ENCODE measurements around the gene ATP1A1. TPM values are rescaled to one million over a fixed set of nuclear protein-coding genes. Genes with fewer than 3 reads are reported as not detected.

ATP1A1 gene
- total and polyA plus RNA-seq, 2 experiments from 2014 or later: 117 to 202 TPM

DNA sequence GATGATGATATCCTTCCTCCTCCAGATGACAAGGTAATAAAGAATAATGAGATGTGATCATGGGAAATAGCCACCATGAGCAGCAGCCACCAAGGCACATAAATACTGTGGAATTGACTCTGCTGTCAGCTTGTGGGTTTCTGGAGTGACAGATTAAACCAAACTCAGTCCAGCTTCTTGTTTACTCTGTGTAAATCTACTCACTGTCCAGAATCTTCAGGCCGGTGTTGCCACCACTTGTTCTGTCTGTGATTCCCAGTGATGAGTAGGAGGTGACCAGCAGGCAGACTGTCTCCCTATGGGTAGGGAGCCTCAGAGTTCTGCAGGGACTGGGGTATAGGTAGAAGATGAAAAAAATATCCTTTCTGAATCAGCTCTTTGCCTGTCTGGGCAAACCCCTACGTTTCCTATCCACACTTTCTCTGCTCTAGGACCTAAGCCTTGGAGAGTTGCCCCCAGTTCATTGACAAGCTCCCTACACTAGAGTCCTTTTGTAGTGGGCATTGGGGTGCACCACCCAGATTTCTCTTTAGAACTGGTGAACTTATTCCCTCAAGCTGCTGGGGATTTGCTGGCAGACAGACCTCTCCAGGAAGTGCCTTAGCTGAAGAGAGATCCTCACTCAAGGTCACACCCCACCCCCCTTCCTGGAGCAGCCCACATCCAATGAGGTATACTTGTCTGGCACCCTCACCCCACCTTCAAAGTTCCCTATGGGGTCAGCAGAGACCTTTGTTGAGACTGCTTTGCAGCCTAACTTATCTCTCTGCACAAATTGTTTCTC is 47.6 kb downstream of the ATP1A1 start:
- Histone ChIP-seq H2AFZ (no peak overlapping the region), H3K4me3 (no peak overlapping the region), H3K79me2 (replicated peaks; ENCODE audit: insufficient read depth) (no peaks in the 10 kb centered on the region), H3K27ac (ENCODE audit: low read depth) (no peak overlapping the region), H4K20me1 (replicated peaks; ENCODE audit: insufficient read depth) (no peaks in the 10 kb centered on the region), H3F3A (replicated peaks; ENCODE audit: low read depth) (no peaks in the 10 kb centered on the region), H3K27me3 (ENCODE audit: insufficient read depth) (no peaks in the 10 kb centered on the region), H3K9me2 (ENCODE audit: insufficient read depth) (no peaks in the 10 kb centered on the region), H3K4me2 (no peak overlapping the region), H3K36me3 (ENCODE audit: insufficient read depth) (no peaks in the 10 kb centered on the region), H3K4me1 (ENCODE audit: insufficient read depth) (no peaks in the 10 kb centered on the region; the same call in 1 of the 2 replicates)
- TF ChIP-seq, protein P1, sequence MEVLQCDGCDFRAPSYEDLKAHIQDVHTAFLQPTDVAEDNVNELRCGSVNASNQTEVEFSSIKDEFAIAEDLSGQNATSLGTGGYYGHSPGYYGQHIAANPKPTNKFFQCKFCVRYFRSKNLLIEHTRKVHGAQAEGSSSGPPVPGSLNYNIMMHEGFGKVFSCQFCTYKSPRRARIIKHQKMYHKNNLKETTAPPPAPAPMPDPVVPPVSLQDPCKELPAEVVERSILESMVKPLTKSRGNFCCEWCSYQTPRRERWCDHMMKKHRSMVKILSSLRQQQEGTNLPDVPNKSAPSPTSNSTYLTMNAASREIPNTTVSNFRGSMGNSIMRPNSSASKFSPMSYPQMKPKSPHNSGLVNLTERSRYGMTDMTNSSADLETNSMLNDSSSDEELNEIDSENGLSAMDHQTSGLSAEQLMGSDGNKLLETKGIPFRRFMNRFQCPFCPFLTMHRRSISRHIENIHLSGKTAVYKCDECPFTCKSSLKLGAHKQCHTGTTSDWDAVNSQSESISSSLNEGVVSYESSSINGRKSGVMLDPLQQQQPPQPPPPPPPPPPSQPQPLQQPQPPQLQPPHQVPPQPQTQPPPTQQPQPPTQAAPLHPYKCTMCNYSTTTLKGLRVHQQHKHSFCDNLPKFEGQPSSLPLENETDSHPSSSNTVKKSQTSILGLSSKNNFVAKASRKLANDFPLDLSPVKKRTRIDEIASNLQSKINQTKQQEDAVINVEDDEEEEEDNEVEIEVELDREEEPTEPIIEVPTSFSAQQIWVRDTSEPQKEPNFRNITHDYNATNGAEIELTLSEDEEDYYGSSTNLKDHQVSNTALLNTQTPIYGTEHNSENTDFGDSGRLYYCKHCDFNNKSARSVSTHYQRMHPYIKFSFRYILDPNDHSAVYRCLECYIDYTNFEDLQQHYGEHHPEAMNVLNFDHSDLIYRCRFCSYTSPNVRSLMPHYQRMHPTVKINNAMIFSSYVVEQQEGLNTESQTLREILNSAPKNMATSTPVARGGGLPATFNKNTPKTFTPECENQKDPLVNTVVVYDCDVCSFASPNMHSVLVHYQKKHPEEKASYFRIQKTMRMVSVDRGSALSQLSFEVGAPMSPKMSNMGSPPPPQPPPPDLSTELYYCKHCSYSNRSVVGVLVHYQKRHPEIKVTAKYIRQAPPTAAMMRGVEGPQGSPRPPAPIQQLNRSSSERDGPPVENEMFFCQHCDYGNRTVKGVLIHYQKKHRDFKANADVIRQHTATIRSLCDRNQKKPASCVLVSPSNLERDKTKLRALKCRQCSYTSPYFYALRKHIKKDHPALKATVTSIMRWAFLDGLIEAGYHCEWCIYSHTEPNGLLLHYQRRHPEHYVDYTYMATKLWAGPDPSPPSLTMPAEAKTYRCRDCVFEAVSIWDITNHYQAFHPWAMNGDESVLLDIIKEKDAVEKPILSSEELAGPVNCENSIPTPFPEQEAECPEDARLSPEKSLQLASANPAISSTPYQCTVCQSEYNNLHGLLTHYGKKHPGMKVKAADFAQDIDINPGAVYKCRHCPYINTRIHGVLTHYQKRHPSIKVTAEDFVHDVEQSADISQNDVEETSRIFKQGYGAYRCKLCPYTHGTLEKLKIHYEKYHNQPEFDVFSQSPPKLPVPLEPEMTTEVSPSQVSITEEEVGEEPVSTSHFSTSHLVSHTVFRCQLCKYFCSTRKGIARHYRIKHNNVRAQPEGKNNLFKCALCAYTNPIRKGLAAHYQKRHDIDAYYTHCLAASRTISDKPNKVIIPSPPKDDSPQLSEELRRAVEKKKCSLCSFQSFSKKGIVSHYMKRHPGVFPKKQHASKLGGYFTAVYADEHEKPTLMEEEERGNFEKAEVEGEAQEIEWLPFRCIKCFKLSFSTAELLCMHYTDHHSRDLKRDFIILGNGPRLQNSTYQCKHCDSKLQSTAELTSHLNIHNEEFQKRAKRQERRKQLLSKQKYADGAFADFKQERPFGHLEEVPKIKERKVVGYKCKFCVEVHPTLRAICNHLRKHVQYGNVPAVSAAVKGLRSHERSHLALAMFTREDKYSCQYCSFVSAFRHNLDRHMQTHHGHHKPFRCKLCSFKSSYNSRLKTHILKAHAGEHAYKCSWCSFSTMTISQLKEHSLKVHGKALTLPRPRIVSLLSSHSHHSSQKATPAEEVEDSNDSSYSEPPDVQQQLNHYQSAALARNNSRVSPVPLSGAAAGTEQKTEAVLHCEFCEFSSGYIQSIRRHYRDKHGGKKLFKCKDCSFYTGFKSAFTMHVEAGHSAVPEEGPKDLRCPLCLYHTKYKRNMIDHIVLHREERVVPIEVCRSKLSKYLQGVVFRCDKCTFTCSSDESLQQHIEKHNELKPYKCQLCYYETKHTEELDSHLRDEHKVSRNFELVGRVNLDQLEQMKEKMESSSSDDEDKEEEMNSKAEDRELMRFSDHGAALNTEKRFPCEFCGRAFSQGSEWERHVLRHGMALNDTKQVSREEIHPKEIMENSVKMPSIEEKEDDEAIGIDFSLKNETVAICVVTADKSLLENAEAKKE (CRISPR knock-in tag; IDR thresholded peaks at IDR 0.05): no peak
- no peak for TF ChIP-seq CREB1 (CRISPR knock-in tag; IDR thresholded peaks at IDR 0.05; ENCODE audit: low read depth)
- TF ChIP-seq ZNF331 (CRISPR knock-in tag; IDR thresholded peaks at IDR 0.05; ENCODE audit: low read depth): no peak
- no peak for TF ChIP-seq EZH2phosphoT487 (IDR thresholded peaks at IDR 0.05; ENCODE audit: unreplicated experiment)
- no peak for TF ChIP-seq CTCF (conservative IDR thresholded peaks at IDR 0.05; ENCODE audit: low read depth in 2 of 2)
- Mint-ChIP-seq H3K36me3 (ENCODE audit: low read depth) (no peaks in the 10 kb centered on the region), H3K27me3 (ENCODE audit: insufficient read depth, low read depth, poor library complexity) (no peaks in the 10 kb centered on the region), H3K9me3 (no peaks in the 10 kb centered on the region), H3K27ac (no peak overlapping the region), H3K4me3 (no peak overlapping the region), H3K4me1 (peaks cover 10% of the 10 kb centered on the region; the same call in 2 of the 3 replicates)
- no peak for ATAC-seq
- DNase-seq (ENCODE audit: low spot score): no peak
